UCSD-AML1 (cell line): ENCODE results near the gene CMTM4.
A peak's percentile ranks its signal among the peaks of the same experiment; 100 is the strongest.
"Not testable (repeated sequence)": the region's sequence is repeated elsewhere in the genome, so short reads cannot be mapped to it uniquely, and the experiment has no call there.

Experiments
- DNase-seq: peaks from one replicate; lab custom pipeline; 2025; ENCODE audit not compliant: unreplicated experiment; lab: John Stamatoyannopoulos, UW

CMTM4 gene

GRCh38 chr16:66596986-66597848 is 99.3 kb downstream of the CMTM4 start:
- no peak for DNase-seq

GRCh38 chr16:66596559-66596958 is 100.0 kb downstream of the CMTM4 start:
- DNase-seq = not testable (repeated sequence)

- DNase-seq = no peak
Observed at GRCh38 chr16:66594739-66595138, 101.8 kb downstream of the CMTM4 start.

- DNase-seq = no peak
Observed at GRCh38 chr16:66592814-66593213, 103.7 kb downstream of the CMTM4 start.

- no peak for DNase-seq
Observed at GRCh38 chr16:66592241-66592640, 104.3 kb downstream of the CMTM4 start.

GRCh38 chr16:66591018-66591417 is 105.5 kb downstream of the CMTM4 start:
- no peak for DNase-seq

- DNase-seq = no peak
Observed at GRCh38 chr16:66590322-66590721, 106.2 kb downstream of the CMTM4 start.

- peak; percentile 76 for DNase-seq
Observed at GRCh38 chr16:66588981-66589713, 107.4 kb downstream of the CMTM4 start.

- DNase-seq = no peak
Observed at GRCh38 chr16:66587881-66588600, 108.5 kb downstream of the CMTM4 start.

GRCh38 chr16:66585481-66586239 is 110.9 kb downstream of the CMTM4 start:
- peak; percentile 56 for DNase-seq

GRCh38 chr16:66581246-66581952 is 115.1 kb downstream of the CMTM4 start:
- no peak for DNase-seq

- no peak for DNase-seq
Observed at GRCh38 chr16:66580605-66581209, 115.8 kb downstream of the CMTM4 start.

- no peak for DNase-seq
Observed at GRCh38 chr16:66578651-66579531, 117.7 kb downstream of the CMTM4 start, which contains the start of gene CMTM2. Gene CMTM2, plus strand, starts transcription at chr16:66579463. Its CDS starts 145 bp downstream, at chr16:66579608.

- no peak for DNase-seq
Observed at GRCh38 chr16:66576296-66576695, 120.2 kb downstream of the CMTM4 start.

- DNase-seq = no peak
Observed at GRCh38 chr16:66575060-66575459, 121.5 kb downstream of the CMTM4 start.

- no peak for DNase-seq
Observed at GRCh38 chr16:66574531-66574930, 122.0 kb downstream of the CMTM4 start.

- DNase-seq = no peak
Observed at GRCh38 chr16:66574081-66574480, 122.5 kb downstream of the CMTM4 start.

GRCh38 chr16:66572356-66572755 is 124.2 kb downstream of the CMTM4 start:
- peak; percentile 51 for DNase-seq
